Muscle layer of duodenum (tissue), 2 donors: ENCODE data around the gene ZFYVE19.

ENCODE experiments used
- H3K27ac ChIP-seq: one replicate; pipeline ENCODE4 v1.7.0; 2013; ENCODE audit warnings: mild to moderate bottlenecking, low read length
- H3K27me3 ChIP-seq: one replicate; pipeline ENCODE4 v1.7.0; 2013; ENCODE audit warnings: low read depth, mild to moderate bottlenecking, control low read depth, low read length
- H3K36me3 ChIP-seq, 2 donors: one replicate each; pipeline ENCODE4 v1.7.0; 2013; ENCODE audit warnings: low read length in 2 of 2, control low read depth in 1 of 2, mild to moderate bottlenecking in 1 of 2; ENCODE audit not compliant: insufficient read depth in 2 of 2, control insufficient read depth in 1 of 2
- H3K4me1 ChIP-seq, 2 donors: one replicate each; pipeline ENCODE4 v1.7.0; 2013; ENCODE audit warnings: low read length in 2 of 2, mild to moderate bottlenecking in 2 of 2, control low read depth in 1 of 2, moderate library complexity in 1 of 2; ENCODE audit not compliant: insufficient read depth in 2 of 2, control insufficient read depth in 1 of 2
- H3K4me3 ChIP-seq, 2 donors: one replicate each; pipeline ENCODE4 v1.7.0; 2013; ENCODE audit warnings: low read length in 2 of 2, low read depth in 1 of 2, mild to moderate bottlenecking in 1 of 2
- H3K9me3 ChIP-seq, 2 donors: one replicate each; pipeline ENCODE4 v1.7.0; 2013; ENCODE audit warnings: low read length in 2 of 2, control low read depth in 1 of 2, mild to moderate bottlenecking in 1 of 2; ENCODE audit not compliant: control insufficient read depth in 1 of 2
- donor health status: healthy.

The ZFYVE19 gene

DNA sequence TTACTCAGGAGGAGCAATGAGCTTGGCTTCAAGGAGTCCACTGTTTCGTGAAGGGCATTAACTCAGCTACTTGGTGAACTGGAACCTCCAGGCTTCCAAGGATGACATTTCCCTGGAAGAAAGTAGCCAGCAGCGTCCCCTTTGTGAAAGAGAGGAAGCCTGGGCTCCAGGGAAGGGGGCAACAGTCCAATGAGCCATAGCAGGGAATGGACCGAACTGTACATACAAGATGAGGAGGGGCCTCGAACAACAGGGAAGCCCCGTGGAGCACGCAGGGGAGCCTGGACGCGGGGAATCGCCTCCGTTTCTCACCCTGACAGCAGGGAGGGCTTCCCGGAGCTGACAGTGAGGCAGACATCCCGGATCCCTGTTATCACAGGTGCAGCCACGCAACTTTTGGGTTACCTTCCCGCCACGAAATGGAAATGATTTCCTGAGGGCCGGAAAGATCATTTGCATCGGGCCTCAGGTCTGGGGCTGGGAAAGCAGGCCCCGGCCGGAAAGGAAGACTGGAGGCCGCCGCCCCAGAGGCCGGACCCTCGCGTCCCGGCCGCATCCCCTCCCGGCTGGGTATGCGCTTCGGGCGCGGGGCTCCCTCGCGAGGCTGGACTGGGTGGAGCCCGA is 36.5 kb downstream of the ZFYVE19 start:
- H3K4me3 ChIP-seq = peak overlapping the region; percentile 46 to 72
- no peaks in the 10 kb centered on the region for H3K36me3 ChIP-seq
- H3K27ac ChIP-seq = no peak overlapping the region
- no peaks in the 10 kb centered on the region for H3K9me3 ChIP-seq
- peaks cover 6 to 16% of the 10 kb centered on the region in 2 donors for H3K4me1 ChIP-seq
- no peaks in the 10 kb centered on the region for H3K27me3 ChIP-seq

DNA sequence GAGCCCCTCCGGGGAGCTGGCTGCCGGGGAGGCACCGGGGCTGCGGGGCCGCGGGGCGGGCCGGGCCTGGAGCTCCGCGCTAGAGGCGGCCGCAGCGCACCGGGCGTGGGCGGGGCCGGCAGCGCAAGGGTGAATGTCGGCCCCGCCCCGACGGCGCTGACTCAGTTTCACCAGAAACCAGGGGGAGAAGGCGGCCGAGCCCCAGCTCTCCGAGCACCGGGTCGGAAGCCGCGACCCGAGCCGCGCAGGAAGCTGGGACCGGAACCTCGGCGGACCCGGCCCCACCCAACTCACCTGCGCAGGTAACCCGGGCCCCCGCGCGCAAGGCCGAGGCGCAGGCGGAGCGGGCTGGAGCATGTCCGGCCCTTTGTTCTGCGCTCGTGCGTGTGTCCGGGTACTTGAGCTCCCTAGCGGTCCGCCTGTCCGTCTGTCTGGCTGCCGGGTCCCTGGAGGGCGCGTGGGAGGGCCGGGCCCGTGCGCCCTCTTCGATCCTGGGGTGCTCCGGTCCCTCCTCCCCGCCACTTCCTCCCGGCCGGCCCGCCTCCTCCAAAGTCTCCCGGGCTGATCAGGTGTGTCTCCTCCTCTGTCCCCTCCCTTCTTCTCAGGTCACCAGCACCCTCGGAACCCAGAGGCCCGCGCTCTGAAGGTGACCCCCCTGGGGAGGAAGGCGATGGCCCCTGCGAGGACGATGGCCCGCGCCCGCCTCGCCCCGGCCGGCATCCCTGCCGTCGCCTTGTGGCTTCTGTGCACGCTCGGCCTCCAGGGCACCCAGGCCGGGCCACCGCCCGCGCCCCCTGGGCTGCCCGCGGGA is 37.2 kb downstream of the ZFYVE19 start, which contains the start of gene SPINT1:
Gene SPINT1 (plus strand): TSS at position 164 of the 811 bp plus-strand sequence. CDS start 507 bp downstream, at position 671.
- no peaks in the 10 kb centered on the region for H3K36me3 ChIP-seq
- H3K27me3 ChIP-seq = no peaks in the 10 kb centered on the region
- H3K27ac ChIP-seq = peak within 1 kb of the TSS; percentile 86
- H3K9me3 ChIP-seq = no peaks in the 10 kb centered on the region
- peak within 1 kb of the TSS; percentile 71 to 72 for H3K4me3 ChIP-seq
- peaks cover 6 to 16% of the 10 kb centered on the region in 2 donors for H3K4me1 ChIP-seq

DNA sequence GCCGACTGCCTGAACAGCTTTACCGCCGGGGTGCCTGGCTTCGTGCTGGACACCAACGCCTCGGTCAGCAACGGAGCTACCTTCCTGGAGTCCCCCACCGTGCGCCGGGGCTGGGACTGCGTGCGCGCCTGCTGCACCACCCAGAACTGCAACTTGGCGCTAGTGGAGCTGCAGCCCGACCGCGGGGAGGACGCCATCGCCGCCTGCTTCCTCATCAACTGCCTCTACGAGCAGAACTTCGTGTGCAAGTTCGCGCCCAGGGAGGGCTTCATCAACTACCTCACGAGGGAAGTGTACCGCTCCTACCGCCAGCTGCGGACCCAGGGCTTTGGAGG is 37.8 kb downstream of the ZFYVE19 start:
- no peaks in the 10 kb centered on the region for H3K27me3 ChIP-seq
- no peaks in the 10 kb centered on the region for H3K36me3 ChIP-seq
- H3K4me3 ChIP-seq = peak overlapping the region; percentile 71 to 72
- H3K9me3 ChIP-seq = no peaks in the 10 kb centered on the region
- H3K4me1 ChIP-seq = peaks cover 6 to 16% of the 10 kb centered on the region in 2 donors
- H3K27ac ChIP-seq = peak overlapping the region; percentile 86

DNA sequence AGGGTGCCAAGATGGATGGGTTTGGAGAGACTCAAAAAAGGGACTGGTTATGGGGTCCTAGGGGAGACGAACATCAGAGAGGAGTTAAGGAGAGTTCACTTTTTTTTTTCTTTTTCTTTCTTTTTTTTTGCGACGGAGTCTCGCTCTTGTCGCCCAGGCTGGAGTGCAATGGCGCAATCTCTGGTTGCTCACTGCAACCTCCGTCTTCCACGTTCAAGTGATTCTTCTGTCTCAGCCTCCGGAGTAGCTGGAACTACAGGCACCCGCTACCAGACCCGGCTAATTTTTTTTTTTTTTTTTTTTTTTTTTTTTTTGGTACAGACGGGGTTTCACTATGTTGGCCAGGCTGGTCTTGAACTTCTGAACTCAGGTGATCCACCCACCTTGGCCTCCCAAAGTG is 38.1 kb downstream of the ZFYVE19 start:
- H3K27ac ChIP-seq = peak overlapping the region; percentile 86
- peaks cover 6 to 16% of the 10 kb centered on the region in 2 donors for H3K4me1 ChIP-seq

DNA sequence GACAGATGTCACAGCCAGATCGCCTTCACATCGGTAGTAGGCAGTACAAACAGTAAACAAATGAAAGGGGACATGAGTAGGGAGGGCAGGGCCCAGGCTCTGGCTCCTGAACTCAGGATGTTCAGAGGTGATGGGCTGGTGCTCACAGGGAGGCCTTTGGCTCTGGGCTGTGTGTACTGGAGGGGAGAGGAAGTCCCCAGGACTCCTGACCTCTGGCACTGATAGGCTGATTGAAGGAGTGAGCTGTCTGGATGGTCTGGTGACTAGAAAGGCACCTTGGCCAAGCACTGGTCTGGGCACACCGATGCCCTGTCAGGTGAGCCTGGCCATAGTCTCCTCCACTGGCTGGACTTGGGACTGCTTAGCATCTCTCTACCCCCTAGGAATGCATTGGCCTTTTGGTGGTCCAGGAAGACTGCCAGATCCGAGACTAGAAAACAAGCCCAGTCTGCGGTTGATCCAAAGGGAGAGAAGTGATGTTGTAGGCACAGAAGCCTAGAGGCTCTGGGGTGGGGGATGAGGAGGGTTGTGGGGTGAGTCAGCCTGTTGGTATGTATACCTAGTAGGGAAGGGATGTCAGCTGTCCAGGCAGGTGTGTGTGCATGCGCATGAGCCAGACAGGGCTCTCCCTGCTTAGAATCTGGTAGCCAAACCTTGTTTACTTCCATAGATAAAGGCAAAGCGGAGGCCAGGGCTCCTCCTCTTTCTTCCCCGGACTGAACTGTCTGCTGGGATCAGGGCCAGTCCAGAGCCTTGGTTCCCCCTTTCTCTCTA is 38.8 kb downstream of the ZFYVE19 start:
- peak overlapping the region in 1 of 2 donors; percentile 59 for H3K4me3 ChIP-seq
- H3K4me1 ChIP-seq = peaks cover 6 to 16% of the 10 kb centered on the region in 2 donors
- H3K27me3 ChIP-seq = no peaks in the 10 kb centered on the region
- H3K36me3 ChIP-seq = no peaks in the 10 kb centered on the region
- H3K9me3 ChIP-seq = no peaks in the 10 kb centered on the region
- H3K27ac ChIP-seq = peak overlapping the region; percentile 94

More for the DNA sequence above, 38.1 kb downstream of the ZFYVE19 start:
- no peaks in the 10 kb centered on the region for H3K27me3 ChIP-seq
- peak overlapping the region; percentile 71 to 72 for H3K4me3 ChIP-seq
- H3K9me3 ChIP-seq = no peaks in the 10 kb centered on the region
- H3K36me3 ChIP-seq = no peaks in the 10 kb centered on the region

DNA sequence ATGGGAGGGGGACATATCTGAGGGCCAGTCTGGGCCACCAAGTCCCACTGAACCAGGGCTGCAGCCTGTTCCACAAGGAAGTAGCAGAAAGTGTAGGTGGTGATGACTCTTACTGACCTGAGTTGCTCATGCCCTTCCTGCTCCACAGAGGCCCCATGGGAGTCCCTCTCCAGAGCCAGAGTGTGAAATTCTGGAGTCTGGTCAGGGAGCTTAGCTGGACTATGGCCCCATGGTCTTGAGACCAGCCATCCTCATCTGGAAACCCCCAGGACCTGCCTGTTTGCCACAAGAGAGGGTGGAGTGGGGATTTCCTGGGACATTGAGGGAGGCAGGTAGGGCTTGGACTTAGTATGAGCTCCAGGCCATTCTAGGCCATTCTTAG is 39.9 kb downstream of the ZFYVE19 start:
- H3K27me3 ChIP-seq = no peaks in the 10 kb centered on the region
- H3K27ac ChIP-seq = peak overlapping the region; percentile 94
- peaks cover 6 to 16% of the 10 kb centered on the region in 2 donors for H3K4me1 ChIP-seq
- H3K9me3 ChIP-seq = no peaks in the 10 kb centered on the region
- H3K36me3 ChIP-seq = no peaks in the 10 kb centered on the region
- H3K4me3 ChIP-seq = peak overlapping the region in 1 of 2 donors; percentile 50

DNA sequence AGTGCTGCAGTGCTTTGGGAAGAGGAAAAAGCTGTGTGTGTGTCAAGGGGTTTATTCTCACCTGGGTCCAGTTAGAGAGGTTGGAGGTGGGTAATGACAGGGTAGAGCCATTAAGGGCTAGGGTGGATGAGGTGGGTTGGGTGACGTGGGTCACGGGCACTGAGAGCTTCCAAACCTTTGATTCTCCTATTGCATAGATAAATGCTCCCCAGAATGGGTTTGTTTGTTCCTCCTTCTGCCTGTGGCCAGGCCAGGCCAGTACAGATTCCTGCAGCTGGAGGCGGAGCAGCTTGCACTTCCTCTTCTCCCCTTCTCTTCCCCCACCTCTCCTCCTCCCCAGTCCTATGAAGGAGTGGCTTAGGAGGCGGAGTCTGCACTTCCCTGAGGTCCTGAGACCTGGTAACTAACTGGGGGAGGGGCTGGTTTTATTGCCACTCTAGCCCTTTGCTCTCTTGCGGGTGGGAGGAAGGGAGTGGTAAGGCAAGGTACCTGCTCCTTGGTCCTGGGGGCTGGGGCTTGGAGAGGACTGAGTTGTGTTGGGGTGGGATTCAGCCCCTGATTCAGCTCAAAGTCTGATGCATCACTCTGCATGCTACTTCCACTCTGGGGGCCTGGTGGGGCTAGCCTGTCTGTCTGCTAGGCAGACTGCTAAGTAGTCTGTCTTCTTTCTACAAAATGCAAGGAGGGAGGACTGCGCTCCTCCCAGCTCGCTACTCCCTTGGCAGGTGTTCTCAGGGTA is 40.5 kb downstream of the ZFYVE19 start:
- peaks cover 6 to 16% of the 10 kb centered on the region in 2 donors for H3K4me1 ChIP-seq
- peak overlapping the region in 1 of 2 donors; percentile 50 for H3K4me3 ChIP-seq
- peak overlapping the region; percentile 94 for H3K27ac ChIP-seq
- no peaks in the 10 kb centered on the region for H3K9me3 ChIP-seq
- H3K36me3 ChIP-seq = no peaks in the 10 kb centered on the region
- H3K27me3 ChIP-seq = no peaks in the 10 kb centered on the region

DNA sequence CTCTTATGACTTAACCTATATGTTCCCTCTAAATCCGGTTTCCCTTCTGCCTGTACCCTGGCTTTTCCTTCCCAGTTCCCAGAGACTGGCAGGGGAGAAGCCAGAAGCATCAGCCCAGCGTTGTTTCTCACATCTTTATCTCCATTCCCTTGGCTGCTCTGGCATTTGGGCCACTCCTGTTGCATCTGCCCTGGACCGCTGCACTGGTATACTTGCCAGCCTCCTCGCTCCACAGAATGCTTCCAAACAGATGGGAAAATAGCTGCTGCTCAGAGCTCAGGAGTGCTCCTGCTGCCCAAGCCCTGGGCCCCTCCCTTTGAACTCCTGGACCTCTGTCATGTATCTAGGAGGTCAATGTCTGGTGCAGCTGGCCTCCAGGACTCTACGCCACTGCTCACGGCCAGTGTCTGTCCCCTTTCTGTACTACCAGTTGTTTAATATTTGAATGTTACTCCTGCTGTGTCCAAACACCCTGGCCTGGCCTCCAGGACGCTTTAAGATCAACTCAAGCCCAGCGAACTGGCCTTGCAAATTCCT is 43.8 kb downstream of the ZFYVE19 start:
- Histone ChIP-seq H3K4me3 (no peak overlapping the region), H3K27ac (no peak overlapping the region), H3K36me3 (peaks cover 0 to 4% of the 10 kb centered on the region in 2 donors), H3K27me3 (no peaks in the 10 kb centered on the region), H3K9me3 (no peaks in the 10 kb centered on the region), H3K4me1 (peaks cover 0 to 6% of the 10 kb centered on the region in 2 donors)

DNA sequence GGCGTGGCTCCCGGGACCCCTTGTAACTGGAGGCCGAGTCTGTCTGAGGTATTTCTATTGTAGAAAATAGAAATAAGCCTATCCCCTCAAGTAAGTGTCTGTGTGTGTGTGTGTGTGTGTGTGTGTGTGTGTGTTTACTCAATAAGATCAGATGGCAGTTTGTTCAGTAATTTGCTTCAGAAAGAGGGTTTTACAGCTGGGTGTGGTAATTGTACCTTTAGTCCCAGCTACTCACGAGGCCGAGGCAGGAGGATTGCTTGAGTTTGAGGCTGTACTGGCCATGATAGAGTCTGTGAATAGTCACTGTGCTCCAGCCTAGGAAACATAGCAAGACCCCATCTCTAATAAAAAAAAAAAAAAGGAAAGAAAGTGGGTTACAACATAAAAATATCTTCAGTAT is 45.6 kb downstream of the ZFYVE19 start:
- Histone ChIP-seq H3K27ac (no peak overlapping the region), H3K4me1 (no peaks in the 10 kb centered on the region), H3K4me3 (no peak overlapping the region)

DNA sequence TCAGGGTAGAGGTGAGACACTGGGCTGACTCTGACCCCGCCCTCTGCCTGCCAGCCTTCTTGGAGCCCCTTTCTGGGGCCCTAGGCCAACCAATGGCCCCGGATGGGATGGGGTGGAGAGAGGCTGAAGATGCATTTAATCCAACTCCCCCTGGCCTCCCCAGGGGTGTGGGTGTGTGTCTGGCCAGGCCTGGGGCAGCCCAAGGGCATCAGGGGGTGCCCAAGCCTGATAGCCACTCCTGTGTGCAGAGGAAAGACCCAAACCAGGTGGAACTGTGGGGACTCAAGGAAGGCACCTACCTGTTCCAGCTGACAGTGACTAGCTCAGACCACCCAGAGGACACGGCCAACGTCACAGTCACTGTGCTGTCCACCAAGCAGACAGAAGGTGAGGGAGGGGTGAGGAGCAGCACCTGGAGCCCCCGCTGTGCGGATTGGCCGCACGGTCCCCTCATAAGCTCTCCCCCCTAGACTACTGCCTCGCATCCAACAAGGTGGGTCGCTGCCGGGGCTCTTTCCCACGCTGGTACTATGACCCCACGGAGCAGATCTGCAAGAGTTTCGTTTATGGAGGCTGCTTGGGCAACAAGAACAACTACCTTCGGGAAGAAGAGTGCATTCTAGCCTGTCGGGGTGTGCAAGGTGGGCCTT is 46.5 kb downstream of the ZFYVE19 start:
- Histone ChIP-seq H3K27me3 (no peaks in the 10 kb centered on the region), H3K36me3 (peaks cover 0 to 4% of the 10 kb centered on the region in 2 donors), H3K27ac (no peak overlapping the region)

More for the DNA sequence above, 45.6 kb downstream of the ZFYVE19 start:
- H3K9me3 ChIP-seq = no peaks in the 10 kb centered on the region
- no peaks in the 10 kb centered on the region for H3K27me3 ChIP-seq
- peaks cover 0 to 4% of the 10 kb centered on the region in 2 donors for H3K36me3 ChIP-seq

More for the DNA sequence above, 46.5 kb downstream of the ZFYVE19 start:
- Histone ChIP-seq H3K4me3 (no peak overlapping the region), H3K4me1 (no peaks in the 10 kb centered on the region), H3K9me3 (no peaks in the 10 kb centered on the region)
